Esophagus squamous epithelium (tissue), 4 donors: Measurements from ENCODE around the gene SOX13.

Source experiments
- CTCF ChIP-seq, 6 experiments: fragments of 450-650 bp in 4 of 6; fragments of 200-600 bp in 2 of 6; sonication (generic) in 2 of 6; IDR thresholded peaks; one replicate each; pipeline ENCODE4 v1.5.1; 2016 to 2019; ENCODE audit warnings: antibody characterized with exemption in 6 of 6, mild to moderate bottlenecking in 4 of 6, moderate library complexity in 4 of 6
- POLR2A ChIP-seq, 4 donors: fragments of 450-650 bp; IDR thresholded peaks; one replicate each; pipeline ENCODE4 v1.6.1; 2017; ENCODE audit warnings: antibody characterized with exemption in 4 of 4, mild to moderate bottlenecking in 4 of 4, moderate library complexity in 3 of 4

GRCh38 chr1:204113896-204114295 is 41.0 kb downstream of the SOX13 start:
- TF ChIP-seq CTCF (IDR thresholded peaks at IDR 0.05) (no peak), POLR2A (IDR thresholded peaks at IDR 0.05) (no peak)
